Measurements from ENCODE around the gene KRT15. TPM values are rescaled to one million over a fixed set of nuclear protein-coding genes. Genes with fewer than 3 reads are reported as not detected.
A peak's percentile ranks its signal among the peaks of the same experiment; 100 is the strongest.

Gene KRT15
- not detected in 2 replicates for total RNA-seq

DNA sequence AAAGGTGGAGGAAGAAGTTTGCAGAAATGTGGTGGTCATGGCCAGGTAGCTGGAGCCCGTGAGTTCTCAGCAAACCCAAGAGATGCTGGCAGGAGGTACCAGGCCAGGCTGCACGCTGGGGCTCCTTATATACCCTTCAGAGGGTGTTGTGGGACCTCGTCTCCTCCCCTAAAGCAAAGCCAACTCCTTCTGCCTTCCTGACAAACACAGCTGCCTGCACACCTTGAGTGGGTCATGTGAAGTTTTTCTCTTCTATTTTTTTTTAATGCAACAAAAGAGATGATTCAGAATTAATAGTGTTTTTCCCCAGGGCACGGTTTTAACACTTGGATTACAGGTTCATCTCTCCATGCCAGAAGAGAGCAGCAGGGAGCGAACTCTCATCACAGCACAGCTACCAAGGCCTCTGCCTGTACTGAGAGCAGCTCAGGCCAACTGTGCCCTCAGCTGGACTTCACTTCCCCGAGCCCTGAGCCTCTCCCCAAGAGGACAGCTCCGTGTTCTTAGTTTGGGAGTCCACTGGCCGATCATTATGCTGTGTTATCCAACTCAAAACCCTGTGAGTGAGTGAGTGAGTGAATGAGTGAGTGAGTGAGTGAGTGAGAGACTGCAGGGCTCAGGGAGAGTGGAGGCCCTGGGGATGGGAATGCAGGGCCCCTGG is at the start of gene KRT15:
TSS of gene KRT15 (minus strand) at position 102 of the 661 bp plus-strand sequence. CDS start at position 39, 63 bp downstream.
- Mint-ChIP-seq H3K27me3 (ENCODE audit: insufficient read depth) (peaks cover 3% of the 10 kb centered on the region), H3K27ac (no peak within 1 kb of the TSS), H3K36me3 (ENCODE audit: low read depth) (no peaks in the 10 kb centered on the region), H3K4me3 (no peak within 1 kb of the TSS), H3K4me1 (ENCODE audit: low read depth) (no peaks in the 10 kb centered on the region), H3K9me3 (no peaks in the 10 kb centered on the region)
- no peak for DNase-seq (ENCODE audit: low spot score)
- intact Hi-C loops (cut with micrococcal nuclease), result no loop called here

DNA sequence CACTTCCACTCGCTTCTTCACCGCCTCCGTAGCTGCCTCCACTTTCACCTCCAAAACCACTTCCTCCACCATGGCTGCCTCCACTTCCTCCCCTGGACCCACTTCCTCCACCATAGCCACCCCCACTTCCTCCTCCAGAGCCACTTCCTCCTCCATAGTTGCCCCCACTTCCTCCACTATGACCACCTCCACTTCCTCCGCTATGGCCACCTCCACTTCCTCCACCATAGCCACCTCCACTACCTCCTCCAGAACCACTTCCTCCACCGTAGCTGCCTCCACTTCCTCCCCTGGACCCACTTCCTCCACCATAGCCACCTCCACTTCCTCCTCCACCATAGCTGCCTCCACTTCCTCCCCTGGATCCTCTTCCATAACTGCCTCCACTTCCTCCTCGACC is 48.6 kb upstream of the KRT15 start:
- peaks cover 24% of the 10 kb centered on the region for H3K27me3 Mint-ChIP-seq (ENCODE audit: insufficient read depth)
- DNase-seq (ENCODE audit: low spot score), result no peak

DNA sequence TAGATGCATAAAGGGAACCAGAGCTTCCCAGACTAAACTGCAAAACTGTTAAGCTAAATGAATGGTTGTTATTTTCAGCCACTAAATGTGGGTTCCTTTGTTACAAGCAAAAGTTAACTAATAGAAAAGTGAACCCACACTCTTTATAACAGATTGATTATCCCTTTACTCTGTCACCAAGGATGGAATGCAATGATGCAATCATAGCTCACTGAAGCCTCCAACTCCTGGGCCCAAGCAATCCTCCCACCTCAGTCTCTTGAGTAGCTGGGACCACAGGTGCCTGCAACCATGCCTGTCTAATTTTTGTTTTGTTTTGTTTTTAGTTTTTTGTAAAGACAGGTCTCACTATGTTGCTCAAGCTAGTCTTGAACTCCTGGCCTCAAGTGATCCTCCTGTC is 46.6 kb upstream of the KRT15 start:
- H3K4me3 Mint-ChIP-seq, result no peak overlapping the region
- H3K4me1 Mint-ChIP-seq (ENCODE audit: low read depth), result no peaks in the 10 kb centered on the region
- H3K36me3 Mint-ChIP-seq (ENCODE audit: low read depth), result no peaks in the 10 kb centered on the region
- H3K9me3 Mint-ChIP-seq, result peaks cover 8% of the 10 kb centered on the region
- H3K27ac Mint-ChIP-seq, result no peak overlapping the region
- no peak for DNase-seq (ENCODE audit: low spot score)
- H3K27me3 Mint-ChIP-seq (ENCODE audit: insufficient read depth), result peaks cover 23% of the 10 kb centered on the region
- intact Hi-C loops (cut with micrococcal nuclease), result no loop called here

More for the DNA sequence above, 48.6 kb upstream of the KRT15 start:
- Mint-ChIP-seq H3K36me3 (ENCODE audit: low read depth) (no peaks in the 10 kb centered on the region), H3K9me3 (peaks cover 8% of the 10 kb centered on the region), H3K4me1 (ENCODE audit: low read depth) (no peaks in the 10 kb centered on the region), H3K4me3 (no peak overlapping the region), H3K27ac (peak overlapping the region; percentile 67)
- intact Hi-C loops (cut with micrococcal nuclease), result no loop called here

DNA sequence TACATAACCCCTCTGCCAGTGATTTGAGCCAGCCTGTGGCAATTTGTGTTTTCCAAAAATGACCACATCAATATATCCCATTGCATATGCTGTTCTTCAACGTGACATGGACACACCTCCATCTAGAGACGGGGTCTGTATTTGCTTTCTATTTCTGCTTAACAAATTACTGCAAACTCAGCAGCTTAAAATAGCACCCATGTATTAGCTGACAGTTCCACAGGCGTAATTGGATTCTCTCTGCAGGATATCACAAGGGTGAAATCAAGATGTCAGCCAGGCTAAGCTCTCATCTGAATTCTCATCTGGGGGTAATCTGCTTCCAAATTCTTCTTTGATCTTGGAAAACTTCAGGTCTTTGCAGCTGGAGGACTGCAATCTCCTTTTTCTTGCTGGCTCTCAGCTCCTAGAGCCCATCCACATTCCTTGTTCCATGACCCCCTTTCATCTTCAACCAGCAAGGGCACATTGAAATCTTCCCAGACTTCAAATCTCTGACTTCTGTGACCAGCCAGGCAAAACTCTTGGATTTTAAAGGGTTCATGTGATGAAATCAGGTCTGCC is 45.0 kb upstream of the KRT15 start:
- Mint-ChIP-seq H3K9me3 (peaks cover 8% of the 10 kb centered on the region), H3K4me3 (no peak overlapping the region), H3K36me3 (ENCODE audit: low read depth) (no peaks in the 10 kb centered on the region), H3K4me1 (ENCODE audit: low read depth) (no peaks in the 10 kb centered on the region), H3K27ac (no peak overlapping the region), H3K27me3 (ENCODE audit: insufficient read depth) (peaks cover 28% of the 10 kb centered on the region)
- intact Hi-C loops (cut with micrococcal nuclease), result no loop called here
- no peak for DNase-seq (ENCODE audit: low spot score)

DNA sequence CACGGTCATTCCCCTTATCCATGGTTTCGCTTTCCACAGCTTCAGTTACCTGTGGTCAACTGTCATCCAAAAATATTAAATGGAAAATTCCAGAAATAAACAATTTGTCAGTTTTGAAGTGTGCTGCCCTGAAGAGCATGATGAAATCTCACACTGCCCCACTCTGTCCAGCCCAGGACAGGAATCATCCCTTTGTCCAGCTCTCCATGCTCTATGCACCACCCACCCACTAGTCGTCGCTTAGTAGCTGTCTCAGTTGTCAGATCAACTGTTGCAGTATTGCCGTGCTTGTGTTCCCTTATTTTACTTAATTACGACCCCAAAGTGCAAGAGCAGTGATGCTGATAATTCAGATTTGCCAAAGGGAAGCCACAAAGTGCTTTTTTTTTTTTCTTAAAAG is 42.9 kb upstream of the KRT15 start:
- intact Hi-C loops (cut with micrococcal nuclease), result no loop called here
- Mint-ChIP-seq H3K4me3 (no peak overlapping the region), H3K27ac (no peak overlapping the region), H3K9me3 (no peaks in the 10 kb centered on the region), H3K36me3 (ENCODE audit: low read depth) (no peaks in the 10 kb centered on the region), H3K27me3 (ENCODE audit: insufficient read depth) (peaks cover 36% of the 10 kb centered on the region), H3K4me1 (ENCODE audit: low read depth) (no peaks in the 10 kb centered on the region)
- DNase-seq (ENCODE audit: low spot score), result no peak

DNA sequence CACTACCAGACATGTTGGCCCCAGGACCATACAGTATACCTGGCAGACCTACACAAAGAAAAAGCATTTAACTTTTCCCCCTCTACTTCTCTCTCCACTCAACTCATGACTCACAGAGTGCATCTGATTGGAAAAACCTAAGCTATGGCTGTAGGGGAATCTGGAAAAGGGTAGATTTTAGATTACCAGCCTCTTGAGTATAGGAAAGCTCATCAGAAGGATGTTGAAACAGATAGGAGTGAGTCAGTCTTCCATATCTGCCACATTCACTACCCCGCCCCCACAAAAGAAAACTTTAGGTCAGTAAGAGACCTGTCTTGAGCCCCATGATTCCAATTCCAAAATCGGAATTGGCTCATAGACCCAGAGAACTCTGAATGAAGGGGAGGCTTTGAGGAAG is 40.9 kb upstream of the KRT15 start:
- no peaks in the 10 kb centered on the region for H3K36me3 Mint-ChIP-seq (ENCODE audit: low read depth)
- no peaks in the 10 kb centered on the region for H3K9me3 Mint-ChIP-seq
- H3K27ac Mint-ChIP-seq, result no peak overlapping the region
- DNase-seq (ENCODE audit: low spot score), result no peak
- no peak overlapping the region for H3K4me3 Mint-ChIP-seq
- H3K27me3 Mint-ChIP-seq (ENCODE audit: insufficient read depth), result peaks cover 32% of the 10 kb centered on the region
- intact Hi-C loops (cut with micrococcal nuclease), result no loop called here
- no peaks in the 10 kb centered on the region for H3K4me1 Mint-ChIP-seq (ENCODE audit: low read depth)

DNA sequence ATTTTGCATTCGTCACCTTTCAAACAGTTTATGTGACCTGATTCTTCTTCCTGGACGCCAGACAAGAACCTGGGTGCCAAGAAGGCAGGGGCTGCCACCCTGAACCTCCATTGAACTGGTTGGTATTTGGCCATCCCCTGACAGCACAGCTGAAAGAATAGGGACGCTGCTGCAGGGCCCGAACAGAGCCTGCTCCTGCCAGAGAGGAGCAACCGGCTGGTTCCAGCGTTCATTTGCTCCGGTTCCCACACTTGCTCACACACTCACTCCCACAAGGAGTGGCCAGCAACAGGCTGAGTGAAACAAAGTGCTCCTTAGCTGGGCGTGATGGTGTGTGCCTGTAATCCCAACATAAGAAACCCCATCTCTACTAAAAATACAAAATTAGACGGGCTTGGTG is 38.2 kb upstream of the KRT15 start:
- Mint-ChIP-seq H3K27ac (no peak overlapping the region), H3K4me1 (ENCODE audit: low read depth) (no peaks in the 10 kb centered on the region), H3K27me3 (ENCODE audit: insufficient read depth) (peaks cover 22% of the 10 kb centered on the region), H3K36me3 (ENCODE audit: low read depth) (no peaks in the 10 kb centered on the region), H3K4me3 (no peak overlapping the region), H3K9me3 (no peaks in the 10 kb centered on the region)
- intact Hi-C loops (cut with micrococcal nuclease), result no loop called here
- DNase-seq (ENCODE audit: low spot score), result no peak

DNA sequence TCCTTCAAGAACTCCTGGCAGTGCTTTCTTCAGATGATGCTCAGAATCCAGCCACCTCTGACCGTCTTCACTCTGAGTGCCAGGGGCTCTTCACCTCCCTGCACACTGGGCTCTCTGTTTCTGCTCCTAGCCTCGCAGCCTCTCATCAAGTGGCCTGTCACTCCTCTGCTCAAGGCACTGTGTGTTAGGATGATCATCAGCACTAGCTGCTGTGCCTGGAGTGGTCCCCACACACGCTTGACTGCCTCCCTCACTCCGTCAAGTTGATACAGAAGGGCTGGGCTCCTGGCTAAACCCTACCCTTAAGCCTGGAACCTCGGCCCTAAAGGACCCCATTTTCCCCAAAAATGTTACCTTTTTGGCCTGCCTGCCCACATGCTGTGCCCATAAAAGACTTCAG is 37.6 kb upstream of the KRT15 start:
- intact Hi-C loops (cut with micrococcal nuclease), result no loop called here
- Mint-ChIP-seq H3K9me3 (no peaks in the 10 kb centered on the region), H3K4me1 (ENCODE audit: low read depth) (no peaks in the 10 kb centered on the region), H3K27me3 (ENCODE audit: insufficient read depth) (peaks cover 16% of the 10 kb centered on the region), H3K4me3 (no peak overlapping the region), H3K27ac (no peak overlapping the region), H3K36me3 (ENCODE audit: low read depth) (no peaks in the 10 kb centered on the region)
- DNase-seq (ENCODE audit: low spot score), result no peak

DNA sequence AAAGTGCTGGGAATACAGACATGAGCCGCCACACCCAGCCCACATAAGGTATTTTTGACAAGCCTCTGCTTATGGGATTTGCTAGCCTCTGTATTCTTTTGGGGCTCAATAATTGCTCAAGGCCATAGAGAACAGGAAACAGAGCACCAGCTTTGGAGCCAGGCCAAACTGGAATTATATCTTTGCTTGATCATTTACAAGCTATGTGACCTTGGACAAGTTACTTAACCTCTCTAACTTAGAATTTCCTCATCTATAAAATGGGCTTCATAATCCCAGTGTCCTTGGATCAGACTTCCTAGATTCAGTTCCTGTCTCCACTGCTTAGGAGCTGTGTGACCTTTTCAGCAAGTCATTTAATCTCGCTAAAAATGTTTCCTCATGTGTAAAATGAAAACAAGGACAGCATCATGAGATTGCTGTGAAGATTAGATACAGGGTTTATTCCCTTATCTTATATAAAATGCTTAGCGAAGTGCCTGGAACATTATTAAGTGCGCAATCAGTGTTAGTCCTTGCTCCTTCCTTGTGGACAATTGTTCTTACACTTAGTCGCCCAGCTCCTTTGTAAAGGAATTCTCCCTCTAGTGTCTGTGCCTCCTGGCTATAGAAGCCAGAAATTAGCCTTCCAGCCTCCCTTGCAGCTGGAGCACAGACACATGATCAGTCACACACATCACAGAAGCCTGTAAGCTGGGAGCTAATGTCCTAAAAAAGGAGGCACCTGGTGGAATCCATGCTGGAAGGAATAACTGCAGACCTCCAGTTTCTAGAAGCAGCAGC is 36.6 kb upstream of the KRT15 start:
- H3K9me3 Mint-ChIP-seq, result no peaks in the 10 kb centered on the region
- peaks cover 16% of the 10 kb centered on the region for H3K27me3 Mint-ChIP-seq (ENCODE audit: insufficient read depth)
- no peaks in the 10 kb centered on the region for H3K4me1 Mint-ChIP-seq (ENCODE audit: low read depth)
- no peak for DNase-seq (ENCODE audit: low spot score)
- no peaks in the 10 kb centered on the region for H3K36me3 Mint-ChIP-seq (ENCODE audit: low read depth)
- H3K27ac Mint-ChIP-seq, result no peak overlapping the region
- H3K4me3 Mint-ChIP-seq, result no peak overlapping the region
- intact Hi-C loops (cut with micrococcal nuclease), result no loop called here

DNA sequence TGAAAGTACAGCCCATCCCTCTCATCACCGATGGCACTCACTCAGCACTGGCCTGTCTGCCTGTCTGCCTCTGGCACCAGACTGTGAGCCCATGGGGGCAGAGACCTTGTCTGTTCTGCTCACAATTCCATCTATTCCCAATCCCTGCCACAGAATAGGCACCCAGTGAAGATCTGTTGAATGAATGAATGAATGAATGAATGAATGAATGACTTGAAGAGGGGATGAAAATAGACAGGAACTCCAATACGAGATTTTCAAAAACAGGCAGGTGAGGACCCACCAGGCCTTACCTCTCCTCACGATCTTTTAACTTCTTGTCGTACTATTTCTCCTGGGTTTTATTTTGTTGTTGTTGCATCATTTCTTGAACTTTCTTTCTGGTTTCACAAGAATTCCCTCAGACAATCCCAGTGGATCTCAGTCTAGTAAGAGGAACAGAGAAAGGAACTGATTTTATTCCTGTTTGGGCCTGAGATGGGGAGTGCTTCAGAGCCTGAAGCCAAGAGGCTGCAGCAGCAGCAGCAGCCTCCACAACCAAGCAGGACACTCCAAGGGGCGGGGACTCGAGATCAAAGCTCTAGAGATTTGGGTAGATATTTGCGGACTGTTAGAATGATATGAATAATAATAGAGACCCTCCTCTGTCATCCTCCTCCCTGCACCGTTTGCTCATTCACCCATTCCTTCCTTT is 35.4 kb upstream of the KRT15 start:
- peaks cover 10% of the 10 kb centered on the region for H3K27me3 Mint-ChIP-seq (ENCODE audit: insufficient read depth)
- H3K36me3 Mint-ChIP-seq (ENCODE audit: low read depth), result no peaks in the 10 kb centered on the region
- DNase-seq (ENCODE audit: low spot score), result no peak
- intact Hi-C loops (cut with micrococcal nuclease), result no loop called here
- no peaks in the 10 kb centered on the region for H3K9me3 Mint-ChIP-seq
- no peak overlapping the region for H3K4me3 Mint-ChIP-seq
- H3K4me1 Mint-ChIP-seq (ENCODE audit: low read depth), result peaks cover 5% of the 10 kb centered on the region
- H3K27ac Mint-ChIP-seq, result no peak overlapping the region

DNA sequence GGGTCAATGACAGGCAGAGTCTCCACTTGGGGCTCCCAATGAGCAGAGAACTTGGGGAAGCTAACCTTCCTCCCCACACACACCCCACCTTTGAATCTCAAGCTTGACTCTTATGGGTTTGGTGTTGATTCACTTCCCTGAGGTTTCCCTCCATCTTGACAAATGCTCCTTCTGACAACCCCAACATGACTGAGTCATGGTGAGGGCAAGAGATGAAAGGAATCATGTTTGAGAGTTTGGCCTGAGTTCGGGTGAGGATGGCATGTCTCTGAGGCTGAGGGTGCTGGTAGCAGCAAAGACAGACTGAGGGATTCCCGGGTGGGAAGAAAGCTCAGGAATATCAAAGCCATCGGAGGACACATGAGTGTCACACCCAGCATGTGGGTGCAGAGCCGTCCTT is 34.5 kb upstream of the KRT15 start:
- H3K9me3 Mint-ChIP-seq, result no peaks in the 10 kb centered on the region
- H3K27me3 Mint-ChIP-seq (ENCODE audit: insufficient read depth), result peaks cover 7% of the 10 kb centered on the region
- H3K4me1 Mint-ChIP-seq (ENCODE audit: low read depth), result peaks cover 13% of the 10 kb centered on the region
- DNase-seq (ENCODE audit: low spot score), result no peak
- H3K4me3 Mint-ChIP-seq, result no peak overlapping the region
- H3K27ac Mint-ChIP-seq, result no peak overlapping the region
- no peaks in the 10 kb centered on the region for H3K36me3 Mint-ChIP-seq (ENCODE audit: low read depth)
- intact Hi-C loops (cut with micrococcal nuclease), result no loop called here

DNA sequence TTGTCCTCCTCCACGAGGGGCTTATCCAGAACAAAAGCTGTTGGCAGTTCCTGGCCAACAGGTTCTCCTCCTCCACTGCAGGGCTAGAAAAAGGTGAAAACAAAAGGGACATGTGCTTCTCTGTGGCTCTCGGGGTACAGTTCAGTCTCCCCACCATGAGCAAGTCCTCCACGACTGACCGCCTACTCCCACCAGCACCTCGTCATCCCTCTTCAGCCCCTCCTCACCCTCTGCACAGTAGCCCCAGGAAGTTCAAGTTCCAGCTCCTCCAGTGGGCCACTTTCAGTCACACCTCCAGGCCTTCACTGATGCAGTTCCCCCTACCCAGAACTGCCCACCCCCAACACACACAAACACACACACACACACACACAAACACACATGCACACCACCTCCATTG is 33.8 kb upstream of the KRT15 start:
- Mint-ChIP-seq H3K9me3 (peaks cover 1% of the 10 kb centered on the region), H3K4me1 (ENCODE audit: low read depth) (peaks cover 20% of the 10 kb centered on the region), H3K36me3 (ENCODE audit: low read depth) (no peaks in the 10 kb centered on the region), H3K27ac (no peak overlapping the region), H3K4me3 (no peak overlapping the region), H3K27me3 (ENCODE audit: insufficient read depth) (peaks cover 2% of the 10 kb centered on the region)
- no peak for DNase-seq (ENCODE audit: low spot score)
- intact Hi-C loops (cut with micrococcal nuclease), result no loop called here

DNA sequence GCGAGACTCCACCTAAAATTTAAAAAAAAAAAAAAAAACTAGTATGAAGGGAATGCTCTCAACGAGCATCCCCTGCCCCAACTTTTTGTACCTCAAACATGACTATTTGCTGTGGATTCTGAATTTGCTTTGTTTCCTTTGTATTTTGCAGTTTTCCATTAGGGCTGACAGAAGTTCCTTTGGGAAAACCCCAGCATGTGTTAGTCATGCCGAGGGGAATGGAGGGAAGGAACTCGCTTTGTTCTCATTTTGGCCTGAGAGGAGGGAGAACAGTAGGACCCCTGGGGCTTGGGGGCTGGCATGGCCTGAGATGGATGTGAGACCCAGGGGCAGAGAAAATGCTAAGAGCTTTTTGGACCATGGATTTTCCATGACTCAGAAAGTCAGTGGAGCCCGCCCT is 32.7 kb upstream of the KRT15 start:
- Mint-ChIP-seq H3K36me3 (ENCODE audit: low read depth) (peaks cover 1% of the 10 kb centered on the region), H3K27me3 (ENCODE audit: insufficient read depth) (peaks cover 2% of the 10 kb centered on the region), H3K27ac (no peak overlapping the region), H3K9me3 (peaks cover 8% of the 10 kb centered on the region), H3K4me1 (ENCODE audit: low read depth) (peaks cover 21% of the 10 kb centered on the region), H3K4me3 (no peak overlapping the region)
- intact Hi-C loops (cut with micrococcal nuclease), result no loop called here
- no peak for DNase-seq (ENCODE audit: low spot score)
